Upper lobe of left lung (tissue), 4 donors: ENCODE results near the gene AGAP1.

Source experiments
- EP300 ChIP-seq, 4 donors: sonication (generic); formaldehyde crosslinking; IDR thresholded peaks; one replicate each; pipeline ENCODE4 v1.5.1; 2017; ENCODE audit warnings: antibody characterized with exemption in 4 of 4, control low read depth in 2 of 4
- POLR2A ChIP-seq, 4 donors: fragments of 450-650 bp; IDR thresholded peaks; one replicate each; pipeline ENCODE4 v1.5.1; 2016 to 2017; ENCODE audit warnings: antibody characterized with exemption in 4 of 4, mild to moderate bottlenecking in 2 of 4
- POLR2AphosphoS5 ChIP-seq, 2 donors: sonication (generic); formaldehyde crosslinking; IDR thresholded peaks; one replicate each; pipeline ENCODE4 v1.5.1; 2017; ENCODE audit warnings: antibody characterized with exemption in 2 of 2
- TF ChIP-seq, protein P1 (sequence below), 6 experiments: fragments of 450-650 bp in 4 of 6; fragments of 200-600 bp in 2 of 6; sonication (generic) in 2 of 6; IDR thresholded peaks; one replicate each; pipeline ENCODE4 v1.5.1; 2016 to 2019; ENCODE audit warnings: antibody characterized with exemption in 6 of 6

DNA sequence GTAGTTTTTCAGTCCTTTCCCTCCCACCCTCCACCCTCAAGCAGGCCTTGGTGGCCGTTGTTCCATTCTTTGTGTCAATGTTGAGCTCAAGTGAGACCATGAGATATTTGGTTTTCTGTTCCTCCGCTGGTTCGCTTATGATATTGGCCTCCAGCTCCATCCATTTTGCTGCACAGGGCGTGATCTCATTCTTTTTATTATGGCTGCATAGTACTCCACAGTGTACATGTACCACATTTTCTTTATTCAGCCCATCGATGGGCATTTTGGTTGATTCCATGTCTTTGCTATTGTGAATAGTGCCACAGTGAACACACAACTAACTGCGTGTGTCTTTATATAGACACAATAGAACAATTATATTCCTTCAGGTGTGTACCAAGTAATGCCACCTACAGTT lies 14.1 kb downstream of the AGAP1 start:
- TF ChIP-seq EP300 (IDR thresholded peaks at IDR 0.05), result no peak
- TF ChIP-seq POLR2AphosphoS5 (IDR thresholded peaks at IDR 0.05), result no peak
- TF ChIP-seq, protein P1, sequence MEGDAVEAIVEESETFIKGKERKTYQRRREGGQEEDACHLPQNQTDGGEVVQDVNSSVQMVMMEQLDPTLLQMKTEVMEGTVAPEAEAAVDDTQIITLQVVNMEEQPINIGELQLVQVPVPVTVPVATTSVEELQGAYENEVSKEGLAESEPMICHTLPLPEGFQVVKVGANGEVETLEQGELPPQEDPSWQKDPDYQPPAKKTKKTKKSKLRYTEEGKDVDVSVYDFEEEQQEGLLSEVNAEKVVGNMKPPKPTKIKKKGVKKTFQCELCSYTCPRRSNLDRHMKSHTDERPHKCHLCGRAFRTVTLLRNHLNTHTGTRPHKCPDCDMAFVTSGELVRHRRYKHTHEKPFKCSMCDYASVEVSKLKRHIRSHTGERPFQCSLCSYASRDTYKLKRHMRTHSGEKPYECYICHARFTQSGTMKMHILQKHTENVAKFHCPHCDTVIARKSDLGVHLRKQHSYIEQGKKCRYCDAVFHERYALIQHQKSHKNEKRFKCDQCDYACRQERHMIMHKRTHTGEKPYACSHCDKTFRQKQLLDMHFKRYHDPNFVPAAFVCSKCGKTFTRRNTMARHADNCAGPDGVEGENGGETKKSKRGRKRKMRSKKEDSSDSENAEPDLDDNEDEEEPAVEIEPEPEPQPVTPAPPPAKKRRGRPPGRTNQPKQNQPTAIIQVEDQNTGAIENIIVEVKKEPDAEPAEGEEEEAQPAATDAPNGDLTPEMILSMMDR (IDR thresholded peaks at IDR 0.05), result no peak
- no peak for TF ChIP-seq POLR2A (IDR thresholded peaks at IDR 0.05)
